Right lobe of liver (tissue), 6 donors: ENCODE results near the gene NEDD9. TPM values are rescaled to one million over a fixed set of nuclear protein-coding genes. Genes with fewer than 3 reads are reported as not detected.

Experiments used
- ATAC-seq, 4 donors: fragments of 200-7000 bp; cut with Tn5 transposase; one replicate each; pipeline ENCODE4 v1.9.1; 2020; ENCODE audit warnings: mild to moderate bottlenecking in 4 of 4, moderate library complexity in 4 of 4
- DNase-seq, 3 donors: peaks; one replicate each; pipeline ENCODE4 v3.0.0-alpha.2; 2020
- H3K27ac ChIP-seq, 3 donors: fragments of 200-600 bp; one replicate each; pipeline ENCODE4 v1.8.0; 2022
- H3K27me3 ChIP-seq, 2 donors: fragments of 200-600 bp; one replicate each; pipeline ENCODE4 v1.8.0; 2022
- H3K36me3 ChIP-seq, 4 donors: fragments of 200-600 bp; sonication (generic) in 1 of 4; one replicate each; pipeline versions ENCODE4 v1.5.1 to v1.8.0; 2017 to 2022; ENCODE audit warnings: control low read depth in 1 of 4
- H3K4me1 ChIP-seq, 4 donors: fragments of 200-600 bp; sonication (generic) in 1 of 4; one replicate each; pipeline versions ENCODE4 v1.5.1 to v1.8.0; 2017 to 2022; ENCODE audit warnings: control low read depth in 1 of 4
- H3K4me3 ChIP-seq, 3 donors: fragments of 200-600 bp; one replicate each; pipeline ENCODE4 v1.8.0; 2022
- H3K9me3 ChIP-seq, 4 donors: fragments of 200-600 bp; sonication (generic) in 1 of 4; one replicate each; pipeline versions ENCODE4 v1.5.1 to v1.8.0; 2017 to 2022; ENCODE audit warnings: control low read depth in 1 of 4
- POLR2A ChIP-seq: fragments of 450-650 bp; IDR thresholded peaks from one replicate; pipeline ENCODE4 v1.6.1; 2017; ENCODE audit warnings: antibody characterized with exemption, mild to moderate bottlenecking
- WGBS: methylation state at CpG from one replicate; pipeline ENCODE4 v1.1.6; 2018; ENCODE audit warnings: low coverage, low lambda C conversion rate; ENCODE audit not compliant: insufficient coverage; ENCODE audit errors: missing lambda C conversion rate; 5-methylcytosine and 5-hydroxymethylcytosine counted together
- intact Hi-C, 2 donors: fragments of 100-400 bp; cut with DNase I; formaldehyde crosslinking; loops; one replicate each; pipeline versions ENCODE4 v1.11.2 to v1.14.1; 2022
- total RNA-seq, 6 experiments: library from RNA; depleted of rRNA in 2 of 6; stranded (reverse); fragments of >200 nt in 2 of 6; fragmentation: NEBNext Ultra II Directional in 3 of 6; extraction: Animal tissue kit (Norgen Biotek cat#: 25700) in 3 of 6; gene quantifications; one replicate each; pipeline versions ENCODE4 v1.1.0 to v1.2.4, GENCODE V29; 2016 to 2023
- TF ChIP-seq, protein P1 (sequence below), 4 donors: fragments of 200-600 bp in 3 of 4; fragments of 450-650 bp in 1 of 4; IDR thresholded peaks; one replicate each; pipeline versions ENCODE4 v1.5.1 to v1.8.0; 2016 to 2022; ENCODE audit warnings: antibody characterized with exemption in 4 of 4, mild to moderate bottlenecking in 2 of 4
- donor health status: DM: no; HTN: yes; CAD: no.
- donor health status: DM: no; HTN: no; CAD: no.
- donor health status: DM: no; HTN: no; CAD: no.
- donor health status: DM: no; HTN: yes; CAD: no.
- donor health status: DM: no; HTN: yes; CAD: no.

The NEDD9 gene
- total RNA-seq, 6 experiments from 2014 or later = 5.1 to 59.8 (median 26.2) TPM

DNA sequence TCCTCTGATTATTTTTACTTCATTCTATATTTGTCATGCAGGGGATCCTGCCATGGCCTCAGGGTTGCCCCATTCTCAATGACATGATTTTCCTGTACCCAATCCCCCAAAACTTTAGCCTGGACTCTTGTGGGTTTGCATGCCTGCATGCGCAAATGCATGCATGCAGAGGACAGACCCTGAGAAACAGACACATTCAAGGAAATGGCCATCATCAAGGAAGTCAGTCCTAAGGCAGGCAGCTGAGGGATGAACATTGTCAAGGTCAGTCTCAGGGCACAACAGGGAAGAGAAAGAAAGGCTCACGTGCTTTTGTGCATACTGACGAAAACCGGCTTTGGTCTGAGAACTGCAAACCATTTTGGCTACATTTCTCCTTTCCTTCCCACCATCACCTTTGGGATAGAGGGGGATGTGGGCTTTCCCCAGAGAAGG lies 13.1 kb downstream of the NEDD9 start:
- intact Hi-C loops = no loop called here
- DNase-seq (no peak), ATAC-seq (peak; percentile 33 to 52 (median 46))
- 57% methylated on average over 4 of the region's 4 CpGs for WGBS
- TF ChIP-seq POLR2A = no peak
- TF ChIP-seq, protein P1, sequence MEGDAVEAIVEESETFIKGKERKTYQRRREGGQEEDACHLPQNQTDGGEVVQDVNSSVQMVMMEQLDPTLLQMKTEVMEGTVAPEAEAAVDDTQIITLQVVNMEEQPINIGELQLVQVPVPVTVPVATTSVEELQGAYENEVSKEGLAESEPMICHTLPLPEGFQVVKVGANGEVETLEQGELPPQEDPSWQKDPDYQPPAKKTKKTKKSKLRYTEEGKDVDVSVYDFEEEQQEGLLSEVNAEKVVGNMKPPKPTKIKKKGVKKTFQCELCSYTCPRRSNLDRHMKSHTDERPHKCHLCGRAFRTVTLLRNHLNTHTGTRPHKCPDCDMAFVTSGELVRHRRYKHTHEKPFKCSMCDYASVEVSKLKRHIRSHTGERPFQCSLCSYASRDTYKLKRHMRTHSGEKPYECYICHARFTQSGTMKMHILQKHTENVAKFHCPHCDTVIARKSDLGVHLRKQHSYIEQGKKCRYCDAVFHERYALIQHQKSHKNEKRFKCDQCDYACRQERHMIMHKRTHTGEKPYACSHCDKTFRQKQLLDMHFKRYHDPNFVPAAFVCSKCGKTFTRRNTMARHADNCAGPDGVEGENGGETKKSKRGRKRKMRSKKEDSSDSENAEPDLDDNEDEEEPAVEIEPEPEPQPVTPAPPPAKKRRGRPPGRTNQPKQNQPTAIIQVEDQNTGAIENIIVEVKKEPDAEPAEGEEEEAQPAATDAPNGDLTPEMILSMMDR (IDR thresholded peaks at IDR 0.05) = no peak
- Histone ChIP-seq H3K27me3 (no peaks in the 10 kb centered on the region), H3K9me3 (no peaks in the 10 kb centered on the region), H3K4me3 (no peak overlapping the region), H3K27ac (peak overlapping the region; percentile 34 to 64 (median 47)), H3K36me3 (no peaks in the 10 kb centered on the region), H3K4me1 (peaks cover 0 to 25% (median 6%) of the 10 kb centered on the region in 4 donors)

DNA sequence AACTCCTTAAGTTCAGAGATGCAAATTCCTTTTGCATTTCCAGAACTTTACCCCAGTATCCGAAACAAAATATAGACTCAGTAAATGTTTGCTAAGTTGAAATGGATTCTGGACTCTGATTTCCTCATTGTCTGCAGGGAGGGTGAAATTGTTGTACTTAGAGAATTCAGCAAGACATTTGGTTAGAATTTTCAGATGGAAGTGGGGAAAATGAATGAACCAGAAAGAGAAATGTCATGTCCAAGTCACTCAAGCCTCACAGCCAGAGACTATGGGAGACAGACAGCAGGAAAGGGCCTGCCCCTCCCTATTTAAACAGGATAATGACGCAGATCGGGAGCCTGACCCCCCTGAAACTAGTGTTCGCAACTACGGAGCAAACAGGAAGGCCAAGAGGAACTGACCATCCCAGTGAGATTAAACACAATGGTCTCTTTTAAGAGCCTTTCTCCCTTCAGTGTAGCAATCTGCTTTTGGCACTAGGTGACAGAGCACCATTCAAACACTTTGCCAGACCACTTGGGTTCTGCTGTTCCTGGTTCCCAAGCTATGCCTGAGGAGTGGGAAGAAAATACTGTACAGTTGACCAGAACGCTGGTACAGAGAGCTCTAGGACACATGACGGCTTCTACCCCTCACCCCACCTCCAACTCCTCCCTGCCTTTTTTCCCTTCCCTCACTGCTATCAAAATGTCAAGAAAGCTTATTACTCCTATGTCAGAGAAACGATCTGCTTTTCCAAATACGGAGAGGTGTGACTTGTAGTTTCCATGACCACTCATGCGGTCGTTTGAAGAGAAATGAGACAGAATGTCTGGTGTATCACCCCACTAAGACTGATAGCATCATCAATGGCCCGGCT lies 13.7 kb downstream of the NEDD9 start:
- intact Hi-C loops = no loop called here
- WGBS = 33% methylated on average over 12 of the region's 12 CpGs
- Histone ChIP-seq H3K9me3 (no peaks in the 10 kb centered on the region), H3K27ac (peak overlapping the region; percentile 34 to 64 (median 47)), H3K27me3 (no peaks in the 10 kb centered on the region), H3K36me3 (no peaks in the 10 kb centered on the region), H3K4me3 (no peak overlapping the region), H3K4me1 (peaks cover 0 to 25% (median 6%) of the 10 kb centered on the region in 4 donors)
- ATAC-seq (peak; percentile 74 to 78 (median 77)), DNase-seq (peak in 1 of 3 donors; percentile 44)
- TF ChIP-seq, protein P1 (IDR thresholded peaks at IDR 0.05) = no peak
- TF ChIP-seq POLR2A = peak; percentile 37

DNA sequence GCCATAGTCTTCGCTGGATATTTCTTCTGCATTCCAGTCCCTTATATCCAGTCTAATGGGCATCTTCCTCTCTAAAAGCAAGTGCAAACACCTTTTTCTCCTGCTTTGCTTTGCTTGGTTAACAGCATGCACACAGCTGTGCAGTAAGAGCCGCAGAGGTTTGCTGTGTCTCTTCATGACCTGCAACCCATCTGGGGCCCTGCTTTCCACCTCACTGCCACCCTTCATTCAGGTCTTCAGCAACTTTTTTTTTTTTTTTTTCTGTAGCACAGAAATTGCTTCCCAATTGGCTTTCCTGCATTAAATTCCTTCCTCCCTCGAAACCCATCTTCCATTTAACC lies 14.4 kb downstream of the NEDD9 start:
- Histone ChIP-seq H3K4me1 (peaks cover 0 to 28% (median 6%) of the 10 kb centered on the region in 4 donors), H3K4me3 (no peak overlapping the region), H3K36me3 (no peaks in the 10 kb centered on the region), H3K27me3 (no peaks in the 10 kb centered on the region), H3K9me3 (no peaks in the 10 kb centered on the region), H3K27ac (peak overlapping the region; percentile 34 to 64 (median 47))
- 88% methylated on average over 3 of the region's 3 CpGs for WGBS
- no peak for ATAC-seq
- no peak for TF ChIP-seq POLR2A
- TF ChIP-seq, protein P1 (IDR thresholded peaks at IDR 0.05) = no peak
- intact Hi-C loops = no loop called here
- DNase-seq = no peak

DNA sequence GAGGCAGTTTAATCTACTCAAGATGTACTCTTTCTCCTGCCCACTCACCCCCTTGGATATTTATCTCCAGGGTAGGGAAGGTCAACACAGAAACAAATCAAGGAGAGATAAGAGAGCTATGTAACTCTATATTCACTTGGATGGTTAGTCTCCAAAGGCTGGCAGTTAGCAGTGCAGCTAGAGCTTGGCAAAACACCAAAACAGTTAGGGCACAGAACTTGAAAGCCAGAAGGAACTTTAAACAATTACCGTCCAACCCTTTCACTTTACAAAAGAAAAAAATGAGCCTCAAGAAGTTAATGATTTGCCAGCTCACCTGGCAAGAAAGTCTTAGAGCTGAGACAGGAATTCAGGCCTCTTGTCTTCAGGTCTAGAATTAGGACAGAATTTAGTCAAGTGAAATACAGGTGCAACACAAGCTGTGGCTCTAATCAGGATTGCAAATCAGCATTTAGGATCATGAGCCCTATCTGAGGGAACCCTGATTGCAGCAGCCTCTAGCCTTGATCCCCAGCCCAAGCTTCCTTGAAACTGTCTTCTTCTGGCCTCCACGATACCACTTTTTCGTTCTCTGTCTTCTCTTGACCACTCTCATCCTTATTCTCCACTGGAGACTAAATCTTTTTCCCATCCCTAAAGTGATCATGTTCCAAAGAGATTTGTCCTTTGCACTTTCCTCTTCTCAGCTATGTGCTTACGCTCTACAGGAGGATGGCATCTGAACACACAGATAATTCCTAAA lies 14.9 kb downstream of the NEDD9 start:
- DNase-seq (no peak), ATAC-seq (peak in 3 of 4 donors; percentile 8 to 40 (median 30))
- 56% methylated on average over 3 of the region's 4 CpGs for WGBS

More for the DNA sequence above, 14.9 kb downstream of the NEDD9 start:
- peaks cover 0 to 31% (median 6%) of the 10 kb centered on the region in 4 donors for H3K4me1 ChIP-seq
- H3K9me3 ChIP-seq = no peaks in the 10 kb centered on the region
- H3K4me3 ChIP-seq = no peak overlapping the region
- no peak for TF ChIP-seq POLR2A
- TF ChIP-seq, protein P1 (IDR thresholded peaks at IDR 0.05) = no peak
- H3K36me3 ChIP-seq = peaks cover 0 to 2% (median 0%) of the 10 kb centered on the region in 4 donors
- peak overlapping the region; percentile 12 to 64 (median 34) for H3K27ac ChIP-seq
- intact Hi-C loops = no loop called here
- H3K27me3 ChIP-seq = no peaks in the 10 kb centered on the region
